Measurements from ENCODE around the gene ESPL1. TPM values are rescaled to one million over a fixed set of nuclear protein-coding genes. Genes with fewer than 3 reads are reported as not detected.
"Not testable (repeated sequence)": the region's sequence is repeated elsewhere in the genome, so short reads cannot be mapped to it uniquely, and the experiment has no call there.

Gene ESPL1
- total RNA-seq, 2 experiments from 2014 or later = 53.3 to 54.2 TPM

- DNase-seq = no peak
- H3K36me3 Mint-ChIP-seq (ENCODE audit: low read depth) = peaks cover 30% of the 10 kb centered on the region
- H3K9me3 Mint-ChIP-seq = no peaks in the 10 kb centered on the region
- H3K4me3 Mint-ChIP-seq = no peak overlapping the region
- H3K4me1 Mint-ChIP-seq (ENCODE audit: low read depth) = peaks cover 4% of the 10 kb centered on the region
- H3K27ac Mint-ChIP-seq = no peak overlapping the region
- intact Hi-C loops (cut with micrococcal nuclease) = no loop called here
- H3K27me3 Mint-ChIP-seq (ENCODE audit: low read depth) = no peaks in the 10 kb centered on the region
- CTCF ChIA-PET = interaction anchor here (0.9 kb wide), 1 partner anchor 8 kb away, joined by 3 read pairs; no protein-coding TSS in a partner anchor
These were observed 45.9 kb downstream of the ESPL1 start for GRCh38 chr12:53313996-53314395.

- CTCF ChIA-PET = interaction anchor here (0.5 to 12.9 kb wide), 46 partner anchors 9 to 266 kb away, joined by 3 to 196 read pairs (median 5); partner anchors contain the start of genes ESPL1, MYG1, PFDN5 and SP1
- intact Hi-C loops (cut with micrococcal nuclease) = loop anchor here (1.0 to 10.0 kb wide), 4 partner anchors 21 to 1664 kb away; partner anchors contain the start of genes ESPL1, MYG1 and TESPA1
- no peak for DNase-seq
- Mint-ChIP-seq H3K9me3 (no peaks in the 10 kb centered on the region), H3K4me3 (peak overlapping the region; percentile 91), H3K4me1 (ENCODE audit: low read depth) (peaks cover 34% of the 10 kb centered on the region), H3K27me3 (ENCODE audit: low read depth) (no peaks in the 10 kb centered on the region), H3K27ac (peak overlapping the region; percentile 97), H3K36me3 (ENCODE audit: low read depth) (peaks cover 20% of the 10 kb centered on the region)
These were observed 52.5 kb downstream of the ESPL1 start for GRCh38 chr12:53320352-53321195.

- Mint-ChIP-seq H3K27ac (peak overlapping the region; percentile 97), H3K27me3 (ENCODE audit: low read depth) (no peaks in the 10 kb centered on the region), H3K36me3 (ENCODE audit: low read depth) (peaks cover 4% of the 10 kb centered on the region), H3K4me3 (peak overlapping the region; percentile 93), H3K9me3 (no peaks in the 10 kb centered on the region), H3K4me1 (ENCODE audit: low read depth) (peaks cover 35% of the 10 kb centered on the region)
- CTCF ChIA-PET = interaction anchor here (0.5 to 12.9 kb wide), 20 partner anchors 9 to 184 kb away, joined by 3 to 196 read pairs (median 4); partner anchors contain the start of genes MYG1, PRR13, SP1 and TARBP2
- DNase-seq = peak; percentile 72
- intact Hi-C loops (cut with micrococcal nuclease) = loop anchor here (1.0 to 10.0 kb wide), 12 partner anchors 21 to 1661 kb away; partner anchors contain the start of genes ATP5MC2, MYG1, PCBP2 and PFDN5
These were observed 56.1 kb downstream of the ESPL1 start for GRCh38 chr12:53324113-53324778.

- H3K27me3 Mint-ChIP-seq (ENCODE audit: low read depth) = no peaks in the 10 kb centered on the region
- DNase-seq = peak; percentile 93
- peaks cover 33% of the 10 kb centered on the region for H3K4me1 Mint-ChIP-seq (ENCODE audit: low read depth)
- peak overlapping the region; percentile 93 for H3K4me3 Mint-ChIP-seq
- H3K9me3 Mint-ChIP-seq = no peaks in the 10 kb centered on the region
- CTCF ChIA-PET = interaction anchor here (0.6 to 12.9 kb wide), 12 partner anchors 21 to 183 kb away, joined by 3 to 196 read pairs (median 6); partner anchors contain the start of genes MYG1 and SP1
- peak overlapping the region; percentile 97 for H3K27ac Mint-ChIP-seq
- H3K36me3 Mint-ChIP-seq (ENCODE audit: low read depth) = peaks cover 1% of the 10 kb centered on the region
- intact Hi-C loops (cut with micrococcal nuclease) = loop anchor here (1.0 to 10.0 kb wide), 12 partner anchors 20 to 1660 kb away; partner anchors contain the start of genes ATP5MC2, MYG1, PCBP2 and PFDN5
These were observed 56.8 kb downstream of the ESPL1 start for GRCh38 chr12:53324779-53325510.

- Mint-ChIP-seq H3K36me3 (ENCODE audit: low read depth) (no peaks in the 10 kb centered on the region), H3K27ac (peak overlapping the region; percentile 55), H3K9me3 (no peaks in the 10 kb centered on the region), H3K4me1 (ENCODE audit: low read depth) (peaks cover 26% of the 10 kb centered on the region), H3K4me3 (peak overlapping the region; percentile 93), H3K27me3 (ENCODE audit: low read depth) (no peaks in the 10 kb centered on the region)
- intact Hi-C loops (cut with micrococcal nuclease) = loop anchor here (10.0 kb wide), 1 partner anchor 1659 kb away; the partner anchor contains the start of gene TESPA1
- CTCF ChIA-PET = interaction anchor here (0.7 to 12.9 kb wide), 6 partner anchors 20 to 113 kb away, joined by 3 to 196 read pairs (median 10); partner anchors contain the start of gene SP1
- DNase-seq = peak; percentile 45
These were observed 57.5 kb downstream of the ESPL1 start for GRCh38 chr12:53325511-53326061.

- Mint-ChIP-seq H3K27me3 (ENCODE audit: low read depth) (no peaks in the 10 kb centered on the region), H3K27ac (no peak overlapping the region), H3K9me3 (no peaks in the 10 kb centered on the region), H3K36me3 (ENCODE audit: low read depth) (no peaks in the 10 kb centered on the region), H3K4me3 (peak overlapping the region; percentile 70), H3K4me1 (ENCODE audit: low read depth) (peaks cover 17% of the 10 kb centered on the region)
- intact Hi-C loops (cut with micrococcal nuclease) = loop anchor here (10.0 kb wide), 1 partner anchor 1658 kb away; the partner anchor contains the start of gene TESPA1
- CTCF ChIA-PET = interaction anchor here (0.6 to 12.9 kb wide), 15 partner anchors 10 to 186 kb away, joined by 3 to 196 read pairs (median 3); partner anchors contain the start of gene SP1
- no peak for DNase-seq
These were observed 58.5 kb downstream of the ESPL1 start for GRCh38 chr12:53326460-53327185.

GRCh38 chr12:53327435-53328042 is 59.4 kb downstream of the ESPL1 start:
- Mint-ChIP-seq H3K27ac (no peak overlapping the region), H3K36me3 (ENCODE audit: low read depth) (no peaks in the 10 kb centered on the region), H3K4me3 (no peak overlapping the region), H3K4me1 (ENCODE audit: low read depth) (peaks cover 15% of the 10 kb centered on the region), H3K9me3 (no peaks in the 10 kb centered on the region), H3K27me3 (ENCODE audit: low read depth) (peaks cover 2% of the 10 kb centered on the region)
- peak; percentile 15 for DNase-seq
- intact Hi-C loops (cut with micrococcal nuclease) = loop anchor here (10.0 kb wide), 1 partner anchor 1657 kb away; the partner anchor contains the start of gene TESPA1
- CTCF ChIA-PET = interaction anchor here (0.8 to 12.9 kb wide), 11 partner anchors 10 to 185 kb away, joined by 3 to 196 read pairs (median 3); partner anchors contain the start of gene SP1

- H3K4me3 Mint-ChIP-seq = no peak overlapping the region
- DNase-seq = no peak
- intact Hi-C loops (cut with micrococcal nuclease) = loop anchor here (10.0 kb wide), 1 partner anchor 1657 kb away; the partner anchor contains the start of gene TESPA1
- no peaks in the 10 kb centered on the region for H3K9me3 Mint-ChIP-seq
- CTCF ChIA-PET = interaction anchor here (1.1 to 12.9 kb wide), 5 partner anchors 9 to 181 kb away, joined by 3 to 196 read pairs (median 4); no protein-coding TSS in a partner anchor
- H3K27me3 Mint-ChIP-seq (ENCODE audit: low read depth) = peaks cover 2% of the 10 kb centered on the region
- H3K36me3 Mint-ChIP-seq (ENCODE audit: low read depth) = no peaks in the 10 kb centered on the region
- H3K4me1 Mint-ChIP-seq (ENCODE audit: low read depth) = peaks cover 12% of the 10 kb centered on the region
- H3K27ac Mint-ChIP-seq = no peak overlapping the region
These were observed 59.9 kb downstream of the ESPL1 start for GRCh38 chr12:53328043-53328435.

GRCh38 chr12:53330671-53331070 is 62.6 kb downstream of the ESPL1 start:
- Mint-ChIP-seq H3K27me3 (ENCODE audit: low read depth) (peaks cover 17% of the 10 kb centered on the region), H3K4me3 (no peak overlapping the region), H3K27ac (no peak overlapping the region), H3K4me1 (ENCODE audit: low read depth) (peaks cover 5% of the 10 kb centered on the region), H3K9me3 (no peaks in the 10 kb centered on the region), H3K36me3 (ENCODE audit: low read depth) (no peaks in the 10 kb centered on the region)
- DNase-seq = no peak
- intact Hi-C loops (cut with micrococcal nuclease) = no loop called here
- CTCF ChIA-PET = interaction anchor here (0.6 to 12.9 kb wide), 5 partner anchors 9 to 146 kb away, joined by 3 to 196 read pairs (median 4); partner anchors contain the start of gene AAAS

GRCh38 chr12:53332339-53332738 is 64.2 kb downstream of the ESPL1 start:
- H3K4me3 Mint-ChIP-seq; H3K27ac Mint-ChIP-seq; H3K4me1 Mint-ChIP-seq (ENCODE audit: low read depth); DNase-seq; intact Hi-C loops (cut with micrococcal nuclease); H3K9me3 Mint-ChIP-seq; H3K36me3 Mint-ChIP-seq (ENCODE audit: low read depth): not testable (repeated sequence)
- peaks cover 25% of the 10 kb centered on the region for H3K27me3 Mint-ChIP-seq (ENCODE audit: low read depth)
- CTCF ChIA-PET = interaction anchor here (0.6 to 12.9 kb wide), 3 partner anchors 11 to 44 kb away, joined by 5 to 196 read pairs (median 5); partner anchors contain the start of gene AAAS

Data from activated naive CD4-positive, alpha-beta T cell treated with anti-CD3 and anti-CD28 coated beads for 36 hours (primary cell).